HG03064 (cell line): ENCODE measurements around the gene TMEM178B.

Source experiments
- ATAC-seq: cut with Tn5 transposase; IDR thresholded peaks from one replicate; pipeline ENCODE4 v1.9.1; 2021; ENCODE audit warnings: low read depth; ENCODE audit not compliant: unreplicated experiment

The TMEM178B gene

DNA sequence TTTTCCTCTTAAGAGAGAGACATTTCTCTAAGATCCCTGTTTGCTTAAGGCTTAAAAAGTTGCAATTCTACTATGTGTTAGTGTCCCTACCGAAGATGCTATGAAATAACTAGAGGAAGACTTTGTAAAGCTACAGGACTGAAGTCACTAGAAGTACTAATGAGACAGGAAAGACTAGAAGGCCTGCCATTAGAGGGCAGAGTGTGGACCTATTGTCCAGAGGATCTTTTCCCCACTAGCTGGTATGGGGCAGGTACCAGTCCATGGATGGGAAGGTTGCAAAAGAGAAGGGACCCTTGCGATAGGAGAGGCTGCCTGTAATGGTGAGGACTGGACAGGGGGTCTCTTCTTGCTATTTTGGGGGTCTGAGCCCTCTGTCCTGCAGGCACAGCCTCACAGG is 178.1 kb downstream of the TMEM178B start:
- ATAC-seq, result no peak

DNA sequence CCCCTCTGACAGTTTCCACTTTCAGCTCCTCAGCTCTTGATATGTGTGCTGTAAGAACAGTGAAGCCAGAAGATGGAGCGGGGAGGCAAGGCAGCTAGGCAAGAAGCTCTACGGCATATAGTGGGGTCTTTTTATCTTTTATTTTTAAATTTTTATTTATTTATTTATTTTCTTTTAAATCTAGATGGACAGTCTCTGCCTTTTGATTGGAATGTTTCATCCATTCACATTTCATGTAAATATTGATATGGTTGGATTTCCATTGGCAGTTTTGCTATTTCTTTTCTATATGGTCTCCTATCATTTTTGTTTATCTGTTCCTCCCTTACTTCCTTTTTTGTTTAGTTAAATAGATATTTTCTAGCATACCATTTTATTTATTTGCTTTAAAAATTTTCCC is 183.7 kb downstream of the TMEM178B start:
- no peak for ATAC-seq

DNA sequence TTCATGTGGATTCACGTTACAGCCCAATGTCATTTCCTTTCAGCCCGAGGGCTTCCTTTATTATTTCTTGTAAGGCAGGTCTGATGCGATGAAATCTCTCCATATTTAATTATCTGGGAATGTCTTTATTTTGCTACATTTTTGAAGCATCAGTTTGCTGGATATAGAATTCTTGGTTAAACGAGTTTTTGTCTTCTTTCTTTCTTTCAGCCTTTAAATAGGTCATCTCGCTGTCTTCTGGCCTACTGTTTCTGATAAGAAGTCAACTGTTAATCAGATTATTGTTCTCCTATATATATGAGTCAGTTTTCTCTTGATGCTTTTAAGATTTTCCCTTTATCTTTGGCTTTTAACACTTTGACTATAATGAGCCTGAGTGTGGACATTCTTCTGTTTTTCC is 184.7 kb downstream of the TMEM178B start:
- ATAC-seq, result no peak

DNA sequence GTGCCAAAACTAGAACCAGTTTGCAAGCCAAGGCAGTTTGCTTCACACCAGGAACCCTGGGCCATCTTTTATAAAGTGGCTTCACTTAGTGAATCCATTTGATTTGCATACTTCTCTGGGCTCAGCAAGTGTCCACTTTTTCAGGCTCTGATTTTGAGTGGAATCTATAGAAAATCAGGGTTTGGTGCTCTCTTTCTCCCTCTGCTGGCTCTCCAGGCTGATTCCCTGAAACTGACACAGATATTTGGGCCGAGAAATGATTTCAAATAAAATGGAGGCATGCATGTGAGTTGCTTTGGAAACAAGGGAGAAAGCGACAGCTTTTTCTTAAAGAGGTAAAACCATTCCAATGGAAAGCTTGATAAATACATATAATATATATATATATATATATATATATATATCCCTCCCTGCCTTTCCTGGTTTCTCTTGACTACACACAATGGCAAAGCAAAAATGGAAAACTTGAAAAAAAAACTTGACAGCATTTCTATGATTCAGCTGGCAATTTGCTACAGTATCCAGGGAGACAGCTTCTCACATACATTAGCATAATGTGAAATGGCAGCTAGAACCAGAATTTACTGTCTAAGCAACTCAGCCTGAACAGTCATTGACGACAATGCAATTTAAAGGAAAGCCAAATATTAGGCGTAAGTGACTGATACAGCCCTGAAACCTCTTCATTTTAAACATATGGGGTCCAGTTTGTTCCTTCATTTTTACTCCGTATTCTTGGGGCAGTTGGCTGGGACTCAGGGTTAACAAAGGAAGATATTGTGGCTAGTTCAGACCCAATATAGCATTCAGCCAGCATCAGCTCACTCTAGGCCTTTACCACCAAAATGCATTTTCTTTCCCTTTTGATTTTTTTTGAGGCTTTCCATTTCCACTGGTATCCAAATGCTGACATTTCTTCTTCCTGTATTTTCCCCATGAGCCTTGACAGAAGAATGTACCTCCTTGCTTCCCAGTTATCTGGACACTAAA is 188.5 kb downstream of the TMEM178B start:
- ATAC-seq, result no peak

DNA sequence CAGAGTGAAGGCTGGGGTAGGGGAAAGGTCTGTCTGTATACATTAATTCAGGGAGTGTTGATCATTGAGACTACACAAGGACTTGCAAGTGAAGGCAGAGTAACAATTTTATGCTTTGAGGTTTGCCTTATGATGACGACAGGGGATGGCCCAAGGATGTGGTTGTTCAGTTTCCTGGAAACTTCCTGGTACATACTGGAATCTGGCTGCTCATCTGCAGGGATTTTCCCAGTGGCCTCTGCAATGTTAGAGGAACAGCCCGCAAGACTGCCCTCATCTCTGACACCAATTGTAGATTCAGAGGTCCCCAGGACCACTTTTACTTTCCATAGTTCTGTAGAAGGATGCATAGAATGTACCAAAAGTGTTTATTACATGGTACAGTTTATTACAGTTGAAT is 189.6 kb downstream of the TMEM178B start:
- ATAC-seq, result no peak

DNA sequence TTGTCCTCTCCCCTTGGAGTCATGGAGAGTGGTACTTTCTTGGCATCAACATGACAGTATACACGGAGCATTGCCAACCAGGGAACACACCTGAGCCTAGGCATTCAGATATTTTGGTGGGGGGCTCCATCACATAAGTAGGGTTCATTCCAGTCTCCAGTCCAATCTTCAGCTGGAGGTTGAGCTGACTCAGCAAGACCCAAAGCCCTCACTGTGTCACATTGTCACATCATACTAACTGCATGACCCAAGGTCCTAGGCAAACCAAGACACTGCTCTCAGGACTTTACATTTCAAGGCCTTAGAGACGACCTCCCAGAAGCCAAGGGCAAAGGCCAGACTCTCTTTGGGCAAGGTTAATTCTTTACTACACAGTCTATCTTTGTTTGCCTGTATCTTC is 190.1 kb downstream of the TMEM178B start:
- no peak for ATAC-seq

DNA sequence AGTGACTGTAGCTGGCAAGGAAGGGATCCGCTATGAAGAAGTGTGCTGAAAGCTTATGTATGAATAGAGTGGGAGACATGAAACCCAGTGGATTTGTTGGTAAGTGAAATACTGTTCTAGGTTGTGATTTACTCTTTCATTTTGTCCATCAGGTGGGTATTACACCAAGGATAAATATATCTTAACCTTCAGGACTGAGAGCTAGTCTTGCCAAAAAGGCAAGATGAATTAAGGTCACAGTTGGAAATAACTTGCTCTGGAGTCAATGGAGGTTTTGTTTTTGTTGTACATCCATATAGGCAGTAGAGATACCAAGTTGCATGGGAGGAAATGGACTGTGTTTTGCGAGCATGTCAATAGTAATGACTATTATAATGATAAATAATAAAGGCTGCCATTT is 190.6 kb downstream of the TMEM178B start:
- no peak for ATAC-seq

DNA sequence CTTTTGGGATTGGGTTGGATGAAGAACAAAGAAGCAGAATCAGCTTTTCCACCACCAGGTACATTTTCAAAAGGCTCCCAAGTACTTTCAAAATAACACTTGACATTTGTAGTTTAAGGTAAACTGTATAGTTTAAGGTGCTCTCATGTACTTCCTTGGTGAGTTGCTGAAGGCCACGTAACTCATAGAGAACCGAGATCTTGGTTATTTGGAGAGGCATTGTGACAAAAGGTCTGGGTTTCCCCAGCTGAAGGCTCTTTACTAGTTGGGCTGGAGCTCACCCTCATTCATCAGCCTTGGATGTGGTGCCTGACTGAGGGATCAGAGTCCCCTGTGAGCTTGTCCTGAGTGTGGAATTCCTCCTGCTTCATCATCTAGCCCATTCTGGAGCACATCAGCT is 191.8 kb downstream of the TMEM178B start:
- ATAC-seq, result no peak

DNA sequence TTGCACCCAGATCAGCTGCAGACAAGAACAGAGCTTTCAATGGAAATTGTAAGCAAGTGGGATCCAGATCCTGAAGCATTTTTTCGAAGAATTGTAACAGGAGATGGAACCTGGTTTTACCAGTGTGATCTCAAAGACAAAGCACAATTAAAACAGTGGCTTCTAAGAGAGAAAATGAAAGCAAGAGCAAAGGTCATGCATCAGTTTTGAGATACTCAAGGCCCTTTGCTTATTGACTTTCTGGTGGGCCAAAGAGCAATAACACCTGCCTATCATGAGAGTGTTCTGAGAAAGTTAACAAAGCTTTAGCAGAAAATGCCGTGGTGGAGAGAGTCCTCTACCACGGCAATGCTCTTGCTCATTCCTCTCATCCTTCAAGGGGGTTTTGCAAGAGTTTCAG is 194.8 kb downstream of the TMEM178B start:
- ATAC-seq, result no peak

DNA sequence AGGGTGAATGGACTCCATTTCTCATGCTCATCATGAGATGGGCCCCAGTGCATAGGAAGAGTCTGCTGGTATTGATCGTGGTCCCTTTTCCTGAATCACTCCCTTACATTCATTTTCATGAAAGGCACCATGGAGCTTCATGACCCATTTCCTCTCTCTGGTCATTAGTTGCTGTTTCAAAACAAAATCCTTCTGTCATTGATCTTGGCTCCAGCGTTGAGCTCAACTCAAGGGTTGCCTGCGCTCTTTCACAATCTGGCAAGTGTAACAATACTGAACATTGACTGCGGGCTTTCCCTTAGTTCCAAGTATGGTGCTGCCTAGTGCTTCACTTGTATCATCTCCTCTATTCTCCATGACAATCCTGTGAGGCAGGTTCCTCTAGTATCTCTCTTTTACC is 197.6 kb downstream of the TMEM178B start:
- ATAC-seq, result no peak

DNA sequence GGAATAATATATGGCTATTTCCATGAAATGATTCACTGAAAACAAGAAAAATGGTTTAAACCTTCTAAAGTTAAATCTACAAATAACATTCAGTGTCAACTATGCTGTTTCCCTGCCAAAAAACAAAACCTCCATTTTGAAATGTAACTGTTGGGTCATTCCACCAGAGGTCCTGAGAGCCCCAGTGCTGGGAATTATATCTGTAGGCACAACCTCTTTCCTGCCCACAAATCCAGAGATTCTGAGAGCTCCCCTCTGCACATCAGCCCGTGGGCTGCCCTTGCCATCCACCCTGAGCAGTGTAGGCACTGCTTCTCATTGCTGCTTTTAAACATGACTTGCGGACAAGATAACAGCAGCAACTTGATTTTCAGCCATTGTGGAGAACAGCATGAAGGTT is 198.6 kb downstream of the TMEM178B start:
- ATAC-seq, result no peak

DNA sequence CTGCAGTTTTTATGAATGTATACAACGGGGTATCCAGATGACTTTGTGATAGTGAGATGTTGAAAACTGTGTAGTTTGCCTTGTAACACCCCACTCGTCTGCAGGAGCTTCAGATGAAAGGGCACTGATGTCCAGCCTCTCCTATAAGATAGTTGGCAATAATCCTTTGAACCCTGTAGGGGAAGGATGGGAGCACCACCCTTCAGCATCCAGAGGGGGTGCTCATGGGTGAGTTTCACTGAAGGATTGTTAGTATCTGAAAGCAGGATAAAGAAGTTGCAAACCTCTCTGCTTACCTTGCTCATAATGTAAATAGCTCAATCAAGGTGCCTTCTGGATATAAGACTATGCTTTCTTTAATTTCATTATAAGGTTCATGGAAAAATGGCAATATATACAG is 201.5 kb downstream of the TMEM178B start:
- ATAC-seq, result no peak

DNA sequence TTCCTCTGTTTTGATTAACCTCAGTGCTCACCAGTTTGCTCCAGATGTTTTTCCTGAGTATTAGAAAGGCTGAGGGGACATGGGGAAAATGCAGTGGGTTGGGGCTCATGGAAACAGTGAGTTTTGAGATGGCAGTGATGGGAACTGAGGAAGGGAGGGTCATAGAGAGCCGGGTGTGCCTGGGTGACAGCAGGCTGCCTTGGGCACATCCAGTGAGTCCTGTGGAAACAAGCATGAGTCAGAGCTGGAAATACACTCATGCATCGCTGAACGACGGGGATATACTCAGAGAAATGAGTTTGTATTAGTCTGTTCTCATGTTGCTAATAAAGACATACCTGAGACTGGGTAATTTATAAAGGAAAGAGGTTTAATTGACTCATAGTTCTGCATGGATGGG is 202.2 kb downstream of the TMEM178B start:
- ATAC-seq, result no peak

DNA sequence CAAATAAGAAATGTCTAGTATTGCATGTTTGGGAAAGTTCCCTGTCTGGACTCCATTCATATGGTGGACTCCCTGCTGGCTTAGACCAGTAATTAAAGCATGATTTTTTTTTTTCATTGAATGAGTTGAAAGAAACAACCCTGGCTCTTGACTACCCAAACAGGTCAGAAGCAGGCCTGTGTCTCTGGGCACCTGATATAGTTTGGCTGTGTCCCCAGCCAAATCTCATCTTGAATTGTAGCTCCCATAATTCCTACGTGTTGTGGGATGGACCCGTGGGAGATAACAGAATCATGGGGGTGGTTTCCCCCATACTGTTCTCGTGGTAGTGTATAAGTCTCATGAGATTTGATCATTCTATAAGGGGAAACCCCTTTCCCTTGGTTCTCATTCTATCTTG is 206.2 kb downstream of the TMEM178B start:
- no peak for ATAC-seq

DNA sequence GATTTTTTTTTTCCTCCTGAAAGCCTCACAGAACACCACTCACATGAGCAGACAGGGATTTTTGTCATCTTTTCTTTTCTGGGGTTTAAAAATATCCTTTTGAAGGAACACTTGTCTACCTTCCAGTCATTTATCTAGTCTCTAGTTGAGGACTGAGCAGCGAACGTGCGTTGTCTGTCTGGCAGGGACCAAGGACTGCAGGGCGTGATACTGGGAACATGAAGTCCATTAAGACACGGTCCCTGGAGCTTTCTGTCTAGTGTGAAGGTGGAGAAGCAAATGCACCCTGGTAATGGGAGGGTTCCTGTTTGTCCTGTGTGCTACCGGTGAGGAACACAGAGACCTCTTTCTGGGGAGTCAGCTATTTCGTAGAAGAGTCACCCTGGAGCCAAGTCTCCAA is 207.4 kb downstream of the TMEM178B start:
- no peak for ATAC-seq

DNA sequence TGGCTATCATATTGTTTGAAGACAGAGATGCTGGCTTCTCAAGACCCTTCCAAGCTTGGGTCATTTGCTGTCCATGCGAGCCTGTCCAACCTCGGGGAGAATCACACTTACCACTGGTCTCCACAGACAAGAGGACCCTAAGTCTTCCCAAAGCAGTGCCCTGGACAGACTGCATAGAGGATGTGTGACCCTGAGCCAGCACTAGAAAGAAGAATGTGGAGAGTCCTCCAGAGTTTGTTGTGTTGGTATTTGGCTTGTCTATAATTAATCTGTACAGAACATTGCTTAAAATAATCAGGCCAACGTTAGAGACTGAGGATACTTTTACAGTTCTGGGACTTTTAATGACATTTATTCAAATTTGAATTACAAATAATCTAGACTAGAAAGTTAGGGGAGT is 212.7 kb downstream of the TMEM178B start:
- ATAC-seq, result no peak

DNA sequence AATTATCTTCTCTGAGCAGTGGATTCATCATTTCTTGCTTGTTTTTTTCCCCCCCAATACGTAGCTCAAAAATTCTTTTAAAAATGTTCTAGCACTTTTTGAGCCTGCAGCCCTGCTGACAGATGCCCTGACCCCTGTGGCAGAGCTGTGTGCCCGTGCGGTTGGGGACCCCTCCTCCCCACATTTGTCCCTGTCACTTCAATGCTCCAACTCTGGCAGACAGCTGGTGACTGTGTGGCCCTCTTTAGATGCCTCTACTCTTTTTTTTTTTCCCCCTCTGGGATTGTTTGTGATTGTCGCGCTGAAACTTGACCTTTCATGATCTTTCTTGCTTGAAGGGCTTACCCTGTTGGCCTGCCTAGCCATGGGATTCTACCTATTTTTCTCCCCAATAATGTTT is 214.1 kb downstream of the TMEM178B start:
- no peak for ATAC-seq

DNA sequence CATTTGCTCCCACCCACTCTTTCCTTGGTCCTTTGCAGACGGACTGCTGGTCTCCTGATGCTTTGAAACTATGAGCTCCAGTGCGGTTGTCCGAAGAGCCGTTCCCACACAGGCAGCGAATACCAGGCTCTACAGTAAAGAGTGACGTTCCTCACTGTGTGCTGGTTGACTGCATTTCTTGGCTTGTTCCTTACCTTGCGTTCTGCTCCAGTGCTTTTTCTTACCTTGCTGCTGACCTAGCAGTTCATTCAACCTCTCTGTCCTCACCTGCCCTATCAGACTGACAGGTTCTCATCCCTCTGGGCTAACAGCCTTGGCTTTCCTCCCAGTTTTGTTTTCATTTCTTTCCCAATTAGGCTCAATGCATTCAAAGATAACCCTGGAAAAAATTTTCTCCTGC is 214.8 kb downstream of the TMEM178B start:
- ATAC-seq, result no peak

DNA sequence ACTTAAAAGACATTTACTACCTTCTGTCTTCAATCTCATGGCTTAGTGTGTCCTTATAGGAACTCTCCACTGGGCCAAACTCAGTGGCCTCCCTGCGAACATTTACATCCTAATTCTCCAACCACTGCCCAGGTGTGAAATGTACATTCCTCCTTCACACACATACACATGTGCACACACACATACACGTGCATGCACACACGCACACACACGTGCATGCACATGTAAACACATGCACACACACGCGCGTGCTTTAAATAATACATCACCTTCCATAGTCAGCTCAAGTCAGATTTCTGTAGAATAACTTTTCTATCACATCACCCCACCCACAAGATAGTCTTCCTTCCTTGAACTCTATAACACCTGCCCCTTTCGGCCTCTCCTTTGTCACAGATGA is 216.5 kb downstream of the TMEM178B start:
- ATAC-seq, result no peak

DNA sequence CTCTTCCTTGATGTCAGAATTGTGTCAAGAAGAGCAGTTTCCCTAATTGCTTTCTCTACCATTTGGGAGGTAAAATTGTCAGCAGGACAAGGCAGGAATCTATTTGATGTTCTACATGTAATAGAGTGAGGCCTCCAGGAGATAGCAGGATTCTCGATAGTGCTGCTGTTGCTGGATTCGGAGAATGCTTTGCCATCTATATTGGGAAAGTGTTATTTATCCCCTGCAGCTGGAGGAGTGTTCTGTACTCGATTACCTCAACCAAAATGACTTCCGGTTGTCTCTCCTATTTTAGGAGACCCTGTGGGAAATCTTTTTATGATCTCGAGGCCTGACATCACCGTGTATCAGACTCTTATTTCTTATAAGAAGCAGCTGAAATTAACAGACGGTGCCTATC is 217.1 kb downstream of the TMEM178B start:
- no peak for ATAC-seq

DNA sequence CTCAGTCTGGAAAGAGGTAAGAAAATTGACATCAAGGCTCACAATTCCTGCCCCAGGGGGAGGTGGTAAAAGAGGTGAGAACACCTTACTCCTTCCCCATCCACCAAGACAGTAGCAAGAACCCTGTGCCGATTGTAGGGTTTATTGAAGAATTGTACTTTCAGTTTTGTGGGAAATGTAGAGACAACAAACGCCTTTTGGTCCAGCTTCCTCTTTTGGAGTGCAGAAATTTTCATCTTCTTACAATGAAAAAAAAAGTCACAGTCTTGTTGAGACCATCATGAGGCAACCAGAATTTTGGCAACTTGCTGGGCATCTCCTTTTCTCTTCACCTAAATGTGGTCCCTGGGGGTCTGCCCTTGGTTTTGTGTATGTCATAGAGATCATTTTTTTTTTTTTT is 217.7 kb downstream of the TMEM178B start:
- ATAC-seq, result no peak

DNA sequence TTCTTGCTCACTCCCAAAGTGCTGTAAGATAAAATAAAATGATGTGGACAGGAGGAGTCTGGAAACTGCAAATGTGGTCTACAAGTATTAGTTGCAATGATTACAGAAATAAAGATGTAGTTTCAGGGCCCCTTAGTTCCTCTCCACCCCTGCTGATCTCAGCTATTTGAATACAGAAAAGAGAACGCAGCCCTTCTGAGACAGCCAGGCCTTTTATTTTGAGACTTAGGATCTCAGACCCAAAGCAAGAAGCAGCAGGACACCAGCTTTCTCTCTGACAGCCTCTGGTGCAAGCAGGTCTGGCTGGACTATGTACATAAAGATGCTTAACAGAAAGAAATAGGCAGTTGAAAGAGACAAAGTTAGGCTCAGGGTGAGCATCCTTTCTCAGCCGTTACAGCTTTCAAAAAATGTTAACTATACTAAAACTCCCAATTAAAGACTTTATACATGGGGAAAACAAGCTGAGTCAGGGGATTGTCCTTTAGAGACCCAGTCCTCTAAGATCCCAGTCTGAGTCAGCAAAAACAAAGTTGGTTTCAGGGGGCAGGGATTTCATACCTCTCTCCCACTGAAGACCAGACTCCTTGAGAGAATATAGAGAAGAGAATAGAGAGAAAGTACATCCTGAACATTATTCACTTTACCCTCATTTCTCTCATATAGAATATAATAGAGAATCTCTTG is 220.4 kb downstream of the TMEM178B start:
- no peak for ATAC-seq
